ENCODE data around the gene STK11IP.

The STK11IP gene

DNA sequence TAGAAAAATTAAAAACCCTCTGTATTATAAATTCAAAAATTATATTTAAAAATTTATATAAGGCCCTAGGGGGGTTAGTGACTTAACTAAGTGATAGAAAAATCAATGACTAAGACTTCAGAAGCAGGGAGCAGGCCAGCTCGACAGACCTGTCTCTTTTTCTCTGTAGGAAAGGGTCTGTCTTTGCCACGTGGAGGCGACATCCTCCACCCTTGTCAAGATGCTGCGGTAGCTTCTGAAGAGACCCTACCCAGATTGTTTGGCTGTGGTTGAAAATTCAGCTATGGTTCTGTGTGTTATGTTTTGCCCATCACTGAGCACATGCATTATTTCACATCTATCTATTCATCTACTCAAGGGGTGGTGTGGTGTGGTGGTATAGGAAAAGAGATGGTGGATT lies 21.6 kb downstream of the STK11IP start:
- H3K36me3 ChIP-seq (ENCODE audit: control insufficient read depth, insufficient read depth, low read length), result peaks cover 14% of the 10 kb centered on the region
- H3K9me3 ChIP-seq (ENCODE audit: control insufficient read depth, low read length), result no peaks in the 10 kb centered on the region
- no CpG with 5 or more reads among the region's 4 CpGs for WGBS, 2 experiments (ENCODE audit: insufficient coverage in 2 of 2)
- no peaks in the 10 kb centered on the region for H3K4me1 ChIP-seq (ENCODE audit: control insufficient read depth, insufficient read depth, low read length, poor library complexity, severe bottlenecking)
- no peak overlapping the region for H3K27ac ChIP-seq (ENCODE audit: low read depth, low read length, severe bottlenecking)
- no peak overlapping the region for H3K4me3 ChIP-seq (ENCODE audit: extremely low read depth, insufficient read depth, low read length, poor library complexity, severe bottlenecking)

DNA sequence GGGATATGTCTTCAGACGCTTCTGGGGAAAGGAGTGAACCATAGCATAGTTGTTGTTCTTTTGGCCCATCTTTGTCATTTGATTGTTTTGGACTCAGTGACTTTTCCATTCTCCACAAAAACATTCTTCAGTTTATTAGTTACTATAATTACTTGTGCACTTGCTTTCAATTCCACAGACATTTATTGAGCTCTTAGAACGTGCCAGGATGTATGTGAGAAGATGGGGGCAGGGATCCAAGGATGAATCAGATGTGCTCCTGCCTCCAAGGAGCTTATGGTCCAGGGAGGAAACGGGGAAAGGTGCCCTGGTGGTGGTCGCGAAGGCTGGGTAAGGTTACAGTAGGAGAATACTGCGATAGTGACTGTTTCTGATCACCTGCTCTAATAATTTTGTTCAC lies 22.9 kb downstream of the STK11IP start:
- Histone ChIP-seq H3K4me3 (ENCODE audit: extremely low read depth, insufficient read depth, low read length, poor library complexity, severe bottlenecking) (no peak overlapping the region), H3K9me3 (ENCODE audit: control insufficient read depth, low read length) (no peaks in the 10 kb centered on the region), H3K4me1 (ENCODE audit: control insufficient read depth, insufficient read depth, low read length, poor library complexity, severe bottlenecking) (no peaks in the 10 kb centered on the region), H3K36me3 (ENCODE audit: control insufficient read depth, insufficient read depth, low read length) (peaks cover 11% of the 10 kb centered on the region), H3K27ac (ENCODE audit: low read depth, low read length, severe bottlenecking) (no peak overlapping the region)
- 77 to 95% methylated on average over 4 to 5 of the region's 6 CpGs for WGBS, 2 experiments (ENCODE audit: insufficient coverage in 2 of 2)

- Histone ChIP-seq H3K9me3 (ENCODE audit: control insufficient read depth, low read length) (no peaks in the 10 kb centered on the region), H3K27ac (ENCODE audit: low read depth, low read length, severe bottlenecking) (no peak overlapping the region), H3K36me3 (ENCODE audit: control insufficient read depth, insufficient read depth, low read length) (no peaks in the 10 kb centered on the region), H3K4me3 (ENCODE audit: extremely low read depth, insufficient read depth, low read length, poor library complexity, severe bottlenecking) (no peak overlapping the region), H3K4me1 (ENCODE audit: control insufficient read depth, insufficient read depth, low read length, poor library complexity, severe bottlenecking) (no peaks in the 10 kb centered on the region)
- 80% methylated on average over 3 of the region's 4 CpGs; no CpG with 5 or more reads in 1 of the 2 experiments for WGBS, 2 experiments (ENCODE audit: insufficient coverage in 2 of 2)
Observed at GRCh38 chr2:219621935-219622334, 24.3 kb downstream of the STK11IP start.

DNA sequence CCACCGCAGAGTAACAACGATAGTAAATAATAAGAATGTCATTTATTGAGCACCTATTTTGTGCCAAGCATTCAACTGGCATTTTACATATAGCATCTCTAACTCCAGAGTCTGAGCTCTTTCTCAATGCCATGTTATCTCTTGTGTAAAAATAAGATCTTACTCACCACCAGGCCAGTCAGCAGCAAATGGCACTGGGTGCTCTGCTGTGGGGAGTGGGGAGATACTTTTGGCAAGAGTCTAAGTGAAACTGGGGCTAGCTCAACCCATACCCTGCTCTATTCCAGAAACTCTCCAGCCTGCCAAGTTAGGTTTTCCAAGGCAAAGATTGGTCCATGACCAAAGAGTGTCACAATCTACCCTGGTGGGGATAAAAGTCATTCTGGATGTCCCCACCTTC lies 24.8 kb downstream of the STK11IP start:
- Histone ChIP-seq H3K27ac (ENCODE audit: low read depth, low read length, severe bottlenecking) (no peak overlapping the region), H3K4me3 (ENCODE audit: extremely low read depth, insufficient read depth, low read length, poor library complexity, severe bottlenecking) (no peak overlapping the region)

DNA sequence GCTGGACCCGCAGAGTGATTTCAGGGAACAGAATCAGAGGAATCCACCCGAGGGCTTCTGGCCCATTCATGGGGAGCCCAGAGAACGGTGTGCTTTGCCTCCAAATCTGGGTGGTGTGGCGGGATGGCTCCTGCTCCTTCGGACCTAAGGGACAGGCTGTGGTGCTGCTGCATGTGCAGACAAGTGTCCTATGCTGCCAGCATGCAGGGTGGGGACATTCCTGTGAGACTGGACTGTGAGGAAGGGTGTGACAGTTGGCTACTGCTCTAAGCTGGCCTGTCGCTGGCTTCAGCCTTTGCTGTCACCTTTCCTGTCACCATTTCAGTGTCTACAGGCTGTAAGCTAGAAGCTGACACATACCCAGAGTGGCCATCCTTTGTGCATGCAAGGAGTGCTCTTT lies 26.9 kb downstream of the STK11IP start:
- Histone ChIP-seq H3K4me1 (ENCODE audit: control insufficient read depth, insufficient read depth, low read length, poor library complexity, severe bottlenecking) (no peaks in the 10 kb centered on the region), H3K27ac (ENCODE audit: low read depth, low read length, severe bottlenecking) (no peak overlapping the region), H3K9me3 (ENCODE audit: control insufficient read depth, low read length) (no peaks in the 10 kb centered on the region), H3K36me3 (ENCODE audit: control insufficient read depth, insufficient read depth, low read length) (no peaks in the 10 kb centered on the region), H3K4me3 (ENCODE audit: extremely low read depth, insufficient read depth, low read length, poor library complexity, severe bottlenecking) (no peak overlapping the region)
- WGBS, 2 experiments (ENCODE audit: insufficient coverage in 2 of 2), result 85 to 95% methylated on average over 5 to 6 of the region's 6 CpGs

More for the DNA sequence above, 24.8 kb downstream of the STK11IP start:
- WGBS, 2 experiments (ENCODE audit: insufficient coverage in 2 of 2), result 100% methylated on average over 1 of the region's 2 CpGs; no CpG with 5 or more reads in 1 of the 2 experiments
- H3K9me3 ChIP-seq (ENCODE audit: control insufficient read depth, low read length), result no peaks in the 10 kb centered on the region
- no peaks in the 10 kb centered on the region for H3K4me1 ChIP-seq (ENCODE audit: control insufficient read depth, insufficient read depth, low read length, poor library complexity, severe bottlenecking)
- no peaks in the 10 kb centered on the region for H3K36me3 ChIP-seq (ENCODE audit: control insufficient read depth, insufficient read depth, low read length)

- Histone ChIP-seq H3K4me1 (ENCODE audit: control insufficient read depth, insufficient read depth, low read length, poor library complexity, severe bottlenecking) (no peaks in the 10 kb centered on the region), H3K36me3 (ENCODE audit: control insufficient read depth, insufficient read depth, low read length) (no peaks in the 10 kb centered on the region), H3K9me3 (ENCODE audit: control insufficient read depth, low read length) (no peaks in the 10 kb centered on the region), H3K27ac (ENCODE audit: low read depth, low read length, severe bottlenecking) (no peak overlapping the region), H3K4me3 (ENCODE audit: extremely low read depth, insufficient read depth, low read length, poor library complexity, severe bottlenecking) (no peak overlapping the region)
- 84 to 94% methylated on average over 3 of the region's 5 CpGs for WGBS, 2 experiments (ENCODE audit: insufficient coverage in 2 of 2)
Observed at GRCh38 chr2:219625179-219625578, 27.5 kb downstream of the STK11IP start.

- 92 to 93% methylated on average over 7 to 8 of the region's 8 CpGs for whole genome bisulfite sequencing, 2 experiments (ENCODE audit: insufficient coverage in 2 of 2)
- Histone ChIP-seq H3K36me3 (ENCODE audit: control insufficient read depth, insufficient read depth, low read length) (no peaks in the 10 kb centered on the region), H3K27ac (ENCODE audit: low read depth, low read length, severe bottlenecking) (no peak overlapping the region), H3K4me1 (ENCODE audit: control insufficient read depth, insufficient read depth, low read length, poor library complexity, severe bottlenecking) (peaks cover 7% of the 10 kb centered on the region), H3K9me3 (ENCODE audit: control insufficient read depth, low read length) (no peaks in the 10 kb centered on the region), H3K4me3 (ENCODE audit: extremely low read depth, insufficient read depth, low read length, poor library complexity, severe bottlenecking) (no peak overlapping the region)
Observed at GRCh38 chr2:219626540-219626939, 28.9 kb downstream of the STK11IP start.

GRCh38 chr2:219627103-219628100 lies 29.7 kb downstream of the STK11IP start, which contains the start of gene SLC4A3:
SLC4A3 (plus strand) TSS chr2:219627630; CDS start chr2:219627993, 363 bp downstream.
- H3K27ac ChIP-seq (ENCODE audit: low read depth, low read length, severe bottlenecking), result no peak within 1 kb of the TSS
- no peaks in the 10 kb centered on the region for H3K9me3 ChIP-seq (ENCODE audit: control insufficient read depth, low read length)
- H3K36me3 ChIP-seq (ENCODE audit: control insufficient read depth, insufficient read depth, low read length), result no peaks in the 10 kb centered on the region
- 6 to 7% methylated on average over 34 to 52 of the region's 103 CpGs for WGBS, 2 experiments (ENCODE audit: insufficient coverage in 2 of 2)
- peak within 1 kb of the TSS; percentile 54 for H3K4me3 ChIP-seq (ENCODE audit: extremely low read depth, insufficient read depth, low read length, poor library complexity, severe bottlenecking)
- H3K4me1 ChIP-seq (ENCODE audit: control insufficient read depth, insufficient read depth, low read length, poor library complexity, severe bottlenecking), result peaks cover 7% of the 10 kb centered on the region

- Histone ChIP-seq H3K27ac (ENCODE audit: low read depth, low read length, severe bottlenecking) (no peak overlapping the region), H3K36me3 (ENCODE audit: control insufficient read depth, insufficient read depth, low read length) (no peaks in the 10 kb centered on the region), H3K4me3 (ENCODE audit: extremely low read depth, insufficient read depth, low read length, poor library complexity, severe bottlenecking) (peak overlapping the region; percentile 54), H3K9me3 (ENCODE audit: control insufficient read depth, low read length) (no peaks in the 10 kb centered on the region), H3K4me1 (ENCODE audit: control insufficient read depth, insufficient read depth, low read length, poor library complexity, severe bottlenecking) (peaks cover 7% of the 10 kb centered on the region)
- WGBS, 2 experiments (ENCODE audit: insufficient coverage in 2 of 2), result 92 to 96% methylated on average over 17 to 23 of the region's 26 CpGs
Observed at GRCh38 chr2:219628235-219628985, 30.8 kb downstream of the STK11IP start.

- no peaks in the 10 kb centered on the region for H3K36me3 ChIP-seq (ENCODE audit: control insufficient read depth, insufficient read depth, low read length)
- H3K4me3 ChIP-seq (ENCODE audit: extremely low read depth, insufficient read depth, low read length, poor library complexity, severe bottlenecking), result no peak overlapping the region
- peaks cover 7% of the 10 kb centered on the region for H3K4me1 ChIP-seq (ENCODE audit: control insufficient read depth, insufficient read depth, low read length, poor library complexity, severe bottlenecking)
- WGBS, 2 experiments (ENCODE audit: insufficient coverage in 2 of 2), result 84 to 87% methylated on average over 4 to 6 of the region's 16 CpGs
- no peaks in the 10 kb centered on the region for H3K9me3 ChIP-seq (ENCODE audit: control insufficient read depth, low read length)
- H3K27ac ChIP-seq (ENCODE audit: low read depth, low read length, severe bottlenecking), result no peak overlapping the region
Observed at GRCh38 chr2:219628986-219629901, 31.6 kb downstream of the STK11IP start.
